NCI-H146 treated with DMSO at 0.1 percent for 48 hours (cell line): ENCODE measurements around the gene FER.
"Not testable (repeated sequence)": the region's sequence is repeated elsewhere in the genome, so short reads cannot be mapped to it uniquely, and the experiment has no call there.

Source experiments
- DNase-seq: peaks from one replicate; lab custom pipeline; 2025; ENCODE audit not compliant: unreplicated experiment; lab: John Stamatoyannopoulos, UW

Gene FER

DNA sequence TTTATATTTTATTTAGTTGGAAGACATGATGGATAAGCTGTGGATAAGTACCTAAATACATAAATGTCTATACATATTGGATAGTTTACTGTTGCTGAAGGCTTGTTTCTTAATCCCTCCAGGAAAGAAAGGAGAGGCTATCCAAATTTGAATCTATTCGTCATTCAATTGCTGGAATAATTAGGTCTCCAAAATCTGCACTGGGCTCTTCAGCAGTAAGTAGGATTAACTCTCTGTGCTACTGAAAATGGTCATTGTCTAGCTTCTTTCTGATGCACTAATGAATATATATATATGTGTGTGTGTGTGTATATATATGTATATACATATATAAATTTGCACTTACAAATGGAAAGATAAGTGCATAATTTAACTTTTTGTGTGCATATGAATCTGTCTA lies 198.3 kb downstream of the FER start:
- DNase-seq = no peak

GRCh38 chr5:108947164-108947563 lies 199.5 kb downstream of the FER start:
- no peak for DNase-seq

DNA sequence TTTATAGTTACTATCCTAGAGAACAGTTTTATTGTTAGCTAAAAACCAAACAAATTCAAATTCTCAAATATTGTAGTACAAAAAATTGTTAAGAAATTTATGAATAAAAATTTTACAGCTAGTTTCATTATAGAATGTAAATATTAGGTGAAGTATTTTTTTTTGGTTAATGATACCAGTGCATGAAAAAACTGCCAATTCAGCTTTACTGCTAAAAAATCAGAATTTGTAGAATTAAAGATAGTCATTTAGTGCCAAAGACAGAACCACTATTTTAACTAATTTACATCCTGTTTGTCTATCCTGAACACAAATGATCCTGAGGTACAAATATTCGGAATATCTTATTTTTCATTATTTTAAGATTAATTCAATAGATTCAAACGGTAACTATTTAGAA lies 202.6 kb downstream of the FER start:
- DNase-seq = no peak

GRCh38 chr5:108953940-108954339 lies 206.2 kb downstream of the FER start:
- DNase-seq = no peak

DNA sequence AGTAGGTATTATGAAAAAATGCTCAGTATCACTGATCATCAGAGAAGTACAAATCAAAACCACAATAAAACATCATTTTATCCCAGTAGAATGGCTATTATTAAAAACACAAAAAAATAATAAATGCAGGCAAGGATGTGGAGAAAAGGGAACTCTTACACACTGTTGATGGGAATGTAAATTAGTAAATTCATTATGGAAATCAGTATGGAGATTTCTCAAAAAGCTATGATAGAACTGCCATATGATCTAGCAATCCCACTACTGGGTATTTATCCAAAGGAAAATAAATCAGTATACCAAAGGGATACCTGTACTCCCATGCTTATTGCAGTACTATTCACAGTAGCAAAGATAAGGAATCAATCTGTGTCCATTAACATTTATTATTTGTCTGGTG lies 209.6 kb downstream of the FER start:
- DNase-seq = no peak

- no peak for DNase-seq
Measured at GRCh38 chr5:108966910-108967309, 219.2 kb downstream of the FER start.

DNA sequence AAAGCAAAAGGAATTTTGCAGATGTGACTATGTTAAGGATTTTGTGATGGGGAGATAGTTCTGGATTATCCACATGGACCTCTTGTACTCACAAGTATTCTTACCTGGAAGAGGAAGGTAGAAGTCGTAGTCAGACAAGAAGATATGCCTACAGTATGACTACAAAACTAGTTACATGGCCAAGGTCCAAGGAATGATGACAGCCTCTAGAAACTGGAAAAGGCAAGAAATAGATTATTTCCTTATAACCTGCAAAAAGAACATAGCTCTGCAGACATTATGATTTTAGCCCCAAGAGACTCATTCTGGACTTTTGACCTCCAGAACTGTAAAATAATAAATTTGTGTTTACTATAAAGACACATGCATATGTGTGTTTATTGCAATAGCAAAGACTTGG lies 226.9 kb downstream of the FER start:
- no peak for DNase-seq

- no peak for DNase-seq
Measured at GRCh38 chr5:108975697-108976096, 228.0 kb downstream of the FER start.

- no peak for DNase-seq
Measured at GRCh38 chr5:108983461-108984092, 235.9 kb downstream of the FER start.

DNA sequence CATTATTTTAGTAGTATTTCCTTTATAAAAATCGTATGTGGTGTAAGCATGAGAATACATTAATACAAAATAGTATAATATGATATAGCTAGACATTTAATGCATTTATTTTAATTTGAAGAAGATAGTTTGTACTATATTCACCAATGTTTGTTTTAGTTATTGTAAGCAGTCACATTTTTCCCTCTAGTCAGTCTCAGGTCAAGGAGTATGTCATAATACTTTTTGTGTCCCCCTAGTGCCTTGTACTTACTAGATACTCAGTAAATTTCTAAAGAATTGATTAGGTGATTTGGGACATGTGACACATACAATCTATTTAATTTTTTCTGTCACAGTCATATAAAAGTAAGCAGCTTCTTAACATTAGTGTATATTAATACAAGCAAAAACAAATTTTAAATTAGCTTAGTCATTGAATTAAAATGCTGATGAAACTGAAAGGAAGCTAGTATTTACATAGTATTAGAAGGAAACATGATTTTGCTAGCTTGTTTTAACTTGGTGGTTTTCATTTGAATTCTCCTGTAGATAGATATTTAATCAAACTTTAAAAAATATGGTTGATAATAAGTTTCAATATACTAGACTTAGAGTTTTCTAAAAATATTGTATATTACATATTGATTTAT lies 242.2 kb downstream of the FER start:
- no peak for DNase-seq

DNA sequence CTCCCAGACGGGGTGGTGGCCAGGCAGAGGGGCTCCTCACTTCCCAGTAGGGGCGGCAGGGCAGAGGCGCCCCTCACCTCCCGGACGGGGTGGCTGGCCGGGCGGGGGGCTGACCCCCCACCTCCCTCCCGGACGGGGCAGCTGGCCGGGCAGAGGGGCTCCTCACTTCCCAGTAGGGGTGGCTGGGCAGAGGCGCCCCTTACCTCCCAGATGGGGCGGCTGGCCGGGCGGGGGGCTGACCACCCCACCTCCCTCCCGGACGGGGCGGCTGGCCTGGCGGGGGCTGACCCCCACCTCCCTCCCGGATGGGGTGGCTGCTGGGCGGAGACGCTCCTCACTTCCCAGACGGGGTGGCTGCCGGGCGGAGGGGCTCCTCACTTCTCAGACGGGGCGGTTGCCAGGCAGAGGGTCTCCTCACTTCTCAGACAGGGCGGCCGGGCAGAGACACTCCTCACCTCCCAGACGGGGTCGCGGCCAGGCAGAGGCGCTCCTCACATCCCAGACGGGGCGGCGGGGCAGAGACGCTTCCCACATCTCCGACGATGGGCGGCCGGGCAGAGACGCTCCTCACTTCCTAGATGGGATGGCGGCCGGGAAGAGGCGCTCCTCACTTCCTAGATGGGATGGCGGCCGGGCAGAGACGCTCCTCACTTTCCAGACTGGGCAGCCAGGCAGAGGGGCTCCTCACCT lies 244.8 kb downstream of the FER start:
- not testable (repeated sequence) for DNase-seq

GRCh38 chr5:108993440-108993839 lies 245.7 kb downstream of the FER start:
- DNase-seq = not testable (repeated sequence)

DNA sequence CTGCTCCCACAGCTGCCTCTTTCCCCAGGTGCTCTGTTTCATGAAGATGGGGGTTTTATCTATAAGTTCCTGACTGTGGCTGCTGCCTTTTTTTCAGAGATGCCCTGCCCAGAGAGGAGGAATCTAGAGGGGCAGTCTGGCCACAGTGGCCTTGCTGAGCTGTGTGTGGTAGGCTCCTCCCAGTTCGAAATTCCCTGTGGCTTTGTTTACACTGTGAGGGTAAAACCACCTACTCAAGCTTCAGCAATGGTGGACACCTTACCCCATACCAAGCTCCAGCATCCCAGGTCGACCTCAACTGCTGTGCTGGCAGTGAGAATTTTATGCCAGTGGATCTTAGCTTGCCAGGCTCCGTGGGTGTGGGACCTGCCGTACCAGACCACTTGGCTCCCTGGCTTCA lies 250.0 kb downstream of the FER start:
- no peak for DNase-seq

GRCh38 chr5:108998216-108998615 lies 250.5 kb downstream of the FER start:
- DNase-seq = no peak

GRCh38 chr5:109003928-109004327 lies 256.2 kb downstream of the FER start:
- no peak for DNase-seq

DNA sequence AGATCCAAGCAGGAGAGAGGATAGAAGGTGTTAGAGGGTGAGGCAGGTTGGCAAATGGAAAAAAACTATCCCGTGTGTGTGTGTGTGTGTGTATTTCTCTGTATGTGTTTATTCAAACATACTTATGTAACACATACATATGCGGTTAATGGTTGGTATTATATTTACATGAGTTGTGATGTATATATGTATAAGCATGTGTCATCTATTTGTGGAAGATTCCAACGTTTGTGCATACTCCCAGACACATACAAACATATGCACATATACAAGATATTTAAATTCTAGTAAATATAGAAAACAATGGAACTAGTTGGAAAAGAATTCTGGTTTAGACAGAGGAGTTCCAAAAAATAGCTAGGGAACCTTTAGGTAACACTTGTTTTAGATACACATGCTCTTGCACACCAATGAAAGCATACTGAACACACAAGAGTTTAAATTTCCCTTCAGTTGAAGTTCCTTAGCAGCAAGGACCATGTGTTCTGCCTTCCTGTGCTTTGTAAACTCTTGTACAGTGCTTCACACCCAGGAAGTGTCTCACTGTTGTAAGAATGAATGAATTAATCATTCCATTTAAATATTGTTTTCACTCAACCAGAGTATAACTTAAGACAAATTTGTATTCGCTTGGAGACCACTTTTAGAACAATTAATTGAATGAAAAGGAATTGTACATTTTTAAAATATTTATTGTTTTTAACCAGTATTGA lies 257.8 kb downstream of the FER start:
- DNase-seq = no peak

DNA sequence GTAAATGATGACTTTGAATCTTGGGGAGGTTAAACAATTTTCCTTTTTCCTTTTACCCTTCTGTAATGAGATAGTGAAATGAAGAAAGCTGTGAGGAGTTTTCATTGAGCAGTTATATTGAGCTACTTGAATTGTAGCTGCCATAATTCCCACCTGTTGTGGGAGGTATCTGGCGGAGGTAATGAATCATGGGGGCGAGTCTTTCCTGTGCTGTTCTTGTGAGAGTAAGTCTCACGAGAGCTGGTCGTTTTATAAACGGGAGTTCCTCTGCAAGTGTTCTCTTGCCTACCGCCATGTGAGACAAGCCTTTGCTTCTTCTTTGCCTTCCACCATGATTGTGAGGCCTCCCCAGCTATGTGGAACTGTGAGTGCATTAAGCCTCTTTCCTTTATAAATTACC lies 258.4 kb downstream of the FER start:
- DNase-seq = no peak

DNA sequence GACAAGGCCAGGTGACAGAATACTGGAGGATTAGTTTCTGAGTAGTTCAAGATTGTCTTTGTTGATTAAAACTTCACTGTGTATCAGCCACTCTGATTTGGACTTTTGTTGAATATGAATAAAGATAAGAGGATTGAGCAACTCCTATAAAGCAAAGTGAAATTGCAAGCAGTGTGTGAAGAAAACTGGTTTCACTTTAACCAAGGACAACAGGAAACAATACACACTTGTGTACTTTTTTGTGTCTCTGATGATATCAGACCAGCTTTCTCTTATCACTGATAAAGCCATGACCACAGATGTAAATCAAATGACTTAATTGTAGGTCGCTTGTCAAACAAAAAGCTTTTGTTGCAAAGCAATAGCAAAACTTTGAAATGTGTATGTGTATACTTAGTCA lies 268.6 kb downstream of the FER start:
- DNase-seq = no peak

DNA sequence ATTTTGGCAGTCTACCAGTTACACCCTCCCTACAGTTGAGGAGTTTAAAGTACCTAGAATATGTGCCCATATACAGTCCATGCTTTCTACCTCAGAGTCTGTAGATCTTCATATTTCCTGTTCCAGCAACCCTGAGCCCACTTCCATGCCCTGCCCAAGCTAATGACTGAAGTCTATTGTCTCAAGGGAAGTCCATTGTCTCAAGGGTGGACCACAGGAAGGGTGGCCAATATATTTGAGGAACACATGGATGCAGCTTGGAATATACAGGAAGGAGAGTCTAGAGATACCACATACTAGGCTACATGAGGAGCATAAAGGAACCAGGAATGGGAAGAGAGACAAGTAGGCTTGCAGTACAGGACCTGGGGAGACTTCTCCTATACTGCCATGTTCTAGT lies 274.4 kb downstream of the FER start:
- DNase-seq = no peak

DNA sequence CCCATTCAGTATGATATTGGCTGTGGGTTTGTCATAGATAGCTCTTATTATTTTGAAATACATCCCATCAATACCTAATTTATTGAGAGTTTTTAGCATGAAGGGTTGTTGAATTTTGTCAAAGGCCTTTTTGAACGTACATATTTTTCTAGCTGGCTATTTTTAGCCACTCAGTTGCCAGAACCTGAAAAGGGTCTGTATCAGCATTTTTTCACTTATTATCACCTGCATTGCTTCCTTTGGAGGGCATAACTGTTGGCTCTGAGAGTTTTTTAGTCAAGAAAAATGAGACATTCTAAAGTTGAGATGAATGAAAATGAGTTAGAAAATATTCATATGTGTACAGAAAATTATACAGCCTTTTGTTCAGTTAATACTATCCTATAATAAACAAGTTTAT lies 278.0 kb downstream of the FER start:
- not testable (repeated sequence) for DNase-seq

- no peak for DNase-seq
Measured at GRCh38 chr5:109027983-109028607, 280.4 kb downstream of the FER start.
